IMR-90 (cell line): Measurements from ENCODE around the gene CCR5AS.

ENCODE experiments used
- BHLHE40 ChIP-seq: fragments of 150-350 bp; IDR thresholded peaks from 2 replicates; pipeline ENCODE4 v1.6.1; 2016; ENCODE audit warnings: mild to moderate bottlenecking, low read depth, low read length
- CHD1 ChIP-seq: IDR thresholded peaks from 2 replicates; pipeline ENCODE4 v1.6.1; 2012; ENCODE audit warnings: low read depth, low read length, improper control_type of control experiment
- MAFK ChIP-seq: IDR thresholded peaks from 2 replicates; pipeline ENCODE4 v1.6.1; 2012; ENCODE audit warnings: low read depth, low read length, improper control_type of control experiment
- MXI1 ChIP-seq: IDR thresholded peaks from 2 replicates; pipeline ENCODE4 v1.6.1; 2012; ENCODE audit warnings: low read depth, mild to moderate bottlenecking, low read length, moderate library complexity, borderline replicate concordance
- POLR2A ChIP-seq: IDR thresholded peaks from 2 replicates; pipeline ENCODE4 v1.6.1; 2012; ENCODE audit warnings: mild to moderate bottlenecking, low read depth, low read length
- RAD21 ChIP-seq: IDR thresholded peaks from 2 replicates; pipeline ENCODE4 v1.6.1; 2012; ENCODE audit warnings: low read length, improper control_type of control experiment
- RCOR1 ChIP-seq: IDR thresholded peaks from 2 replicates; pipeline ENCODE4 v1.6.1; 2012; ENCODE audit warnings: mild to moderate bottlenecking, low read length, improper control_type of control experiment; ENCODE audit not compliant: insufficient replicate concordance
- SMC3 ChIP-seq: fragments of 150-350 bp; IDR thresholded peaks from 2 replicates; pipeline ENCODE4 v1.6.1; 2016; ENCODE audit warnings: low read depth, mild to moderate bottlenecking, antibody characterized with exemption, low read length, moderate library complexity
- TF ChIP-seq, protein P1 (sequence below): conservative IDR thresholded peaks from 2 replicates; pipeline ENCODE4 v1.5.1; 2012; ENCODE audit warnings: mild to moderate bottlenecking, low read depth, low read length, improper control_type of control experiment
- TF ChIP-seq, protein P2 (sequence below): fragments of 150-350 bp; IDR thresholded peaks from 2 replicates; pipeline ENCODE4 v1.6.1; 2017; ENCODE audit warnings: mild to moderate bottlenecking, antibody characterized with exemption, low read length, low read depth

DNA sequence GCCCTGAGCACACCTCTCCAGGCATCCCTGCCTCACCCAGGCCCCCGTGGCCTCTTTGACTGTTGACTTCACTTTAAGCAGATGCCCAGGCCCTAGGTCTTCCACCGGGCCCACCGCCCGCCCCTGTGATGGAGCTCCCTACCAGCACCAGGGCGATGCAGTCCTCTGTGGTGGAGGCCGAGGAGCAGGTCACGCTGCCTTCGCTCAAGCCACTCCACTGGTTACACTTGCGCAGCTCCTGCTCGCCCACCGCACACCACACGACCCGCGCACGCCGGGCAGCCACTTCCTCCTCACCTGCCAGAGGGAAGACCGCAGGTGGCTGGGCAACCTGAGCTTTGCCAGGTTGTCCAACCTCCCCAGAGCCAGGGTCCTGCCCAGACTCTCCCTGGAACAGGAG is 41.9 kb upstream of the CCR5AS start:
- TF ChIP-seq, protein P1, sequence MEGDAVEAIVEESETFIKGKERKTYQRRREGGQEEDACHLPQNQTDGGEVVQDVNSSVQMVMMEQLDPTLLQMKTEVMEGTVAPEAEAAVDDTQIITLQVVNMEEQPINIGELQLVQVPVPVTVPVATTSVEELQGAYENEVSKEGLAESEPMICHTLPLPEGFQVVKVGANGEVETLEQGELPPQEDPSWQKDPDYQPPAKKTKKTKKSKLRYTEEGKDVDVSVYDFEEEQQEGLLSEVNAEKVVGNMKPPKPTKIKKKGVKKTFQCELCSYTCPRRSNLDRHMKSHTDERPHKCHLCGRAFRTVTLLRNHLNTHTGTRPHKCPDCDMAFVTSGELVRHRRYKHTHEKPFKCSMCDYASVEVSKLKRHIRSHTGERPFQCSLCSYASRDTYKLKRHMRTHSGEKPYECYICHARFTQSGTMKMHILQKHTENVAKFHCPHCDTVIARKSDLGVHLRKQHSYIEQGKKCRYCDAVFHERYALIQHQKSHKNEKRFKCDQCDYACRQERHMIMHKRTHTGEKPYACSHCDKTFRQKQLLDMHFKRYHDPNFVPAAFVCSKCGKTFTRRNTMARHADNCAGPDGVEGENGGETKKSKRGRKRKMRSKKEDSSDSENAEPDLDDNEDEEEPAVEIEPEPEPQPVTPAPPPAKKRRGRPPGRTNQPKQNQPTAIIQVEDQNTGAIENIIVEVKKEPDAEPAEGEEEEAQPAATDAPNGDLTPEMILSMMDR: no peak
- TF ChIP-seq, protein P2, sequence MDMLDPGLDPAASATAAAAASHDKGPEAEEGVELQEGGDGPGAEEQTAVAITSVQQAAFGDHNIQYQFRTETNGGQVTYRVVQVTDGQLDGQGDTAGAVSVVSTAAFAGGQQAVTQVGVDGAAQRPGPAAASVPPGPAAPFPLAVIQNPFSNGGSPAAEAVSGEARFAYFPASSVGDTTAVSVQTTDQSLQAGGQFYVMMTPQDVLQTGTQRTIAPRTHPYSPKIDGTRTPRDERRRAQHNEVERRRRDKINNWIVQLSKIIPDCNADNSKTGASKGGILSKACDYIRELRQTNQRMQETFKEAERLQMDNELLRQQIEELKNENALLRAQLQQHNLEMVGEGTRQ: no peak
- TF ChIP-seq SMC3 (no peak), POLR2A (no peak), MXI1 (no peak), CHD1 (no peak), RAD21 (no peak), MAFK (no peak), RCOR1 (no peak), BHLHE40 (no peak)
